ENCODE data around the gene UPK3B.
"Not testable (repeated sequence)": the region's sequence is repeated elsewhere in the genome, so short reads cannot be mapped to it uniquely, and the experiment has no call there.

GRCh38 chr7:76495717-76496116, 14.6 kb upstream of the UPK3B start:
- not testable (repeated sequence) for TF ChIP-seq CTCF (IDR thresholded peaks at IDR 0.05; ENCODE audit: insufficient read depth, low read depth, low read length); EZH2 (IDR thresholded peaks at IDR 0.05; ENCODE audit: insufficient read depth, low read length)

All from astrocyte (in vitro differentiated cells and primary cell).